Measurements from ENCODE around the gene AGPAT3. TPM values are rescaled to one million over a fixed set of nuclear protein-coding genes. Genes with fewer than 3 reads are reported as not detected.

AGPAT3 gene
- total and polyA plus RNA-seq, 7 experiments from 2014 or later = 11.4 to 121 (median 62.5) TPM

GRCh38 chr21:43993420-43993934 lies 128.5 kb downstream of the AGPAT3 start:
- Histone ChIP-seq H3K27ac (ENCODE audit: low read depth, low read length) (no peak overlapping the region), H3K27me3 (ENCODE audit: control insufficient read depth in 2 of 2, insufficient read depth in 2 of 2, low read length in 2 of 2) (no peaks in the 10 kb centered on the region), H3K36me3 (ENCODE audit: control insufficient read depth in 2 of 3, insufficient read depth in 3 of 3, low read length in 3 of 3) (no peaks in the 10 kb centered on the region), H3K4me3 (ENCODE audit: low read length) (no peak overlapping the region), H3K4me1 (ENCODE audit: control insufficient read depth in 2 of 2, insufficient read depth in 2 of 2, low read length in 2 of 2) (no peaks in the 10 kb centered on the region), H3K9me3 (ENCODE audit: control insufficient read depth in 2 of 3, low read length in 3 of 3) (no peaks in the 10 kb centered on the region)
- Mint-ChIP-seq H3K4me1 (no peaks in the 10 kb centered on the region), H3K9me3 (no peaks in the 10 kb centered on the region), H3K4me3 (no peak overlapping the region), H3K36me3 (no peaks in the 10 kb centered on the region), H3K27ac (no peak overlapping the region), H3K27me3 (peaks cover 0 to 12% (median 0%) of the 10 kb centered on the region in 5 donors)
- ChIA-PET CTCF (no interaction called here), POLR2A (no interaction called here)
- no peak for ATAC-seq
- DNase-seq = no peak
- intact Hi-C loops (cut with micrococcal nuclease) = no loop called here

DNA sequence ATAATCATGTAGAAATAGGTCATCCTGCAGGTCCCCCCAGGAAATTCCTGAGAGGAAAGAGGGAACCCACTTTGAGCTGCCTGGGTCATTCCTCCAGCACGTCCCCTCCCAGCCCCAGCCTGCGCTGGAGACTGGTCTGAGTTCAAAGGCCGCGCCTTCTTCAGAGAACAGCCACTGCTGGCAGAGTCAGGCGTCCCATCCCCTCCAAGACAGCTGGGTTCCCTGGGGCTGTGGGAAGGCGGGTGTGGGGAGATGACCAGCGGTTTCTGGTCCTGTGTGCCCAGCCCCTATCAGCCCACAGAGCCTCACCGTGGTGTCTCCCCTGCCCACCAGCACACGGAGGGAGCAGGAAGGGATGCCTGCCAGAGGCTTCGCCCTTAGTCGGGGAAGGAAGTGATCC lies 129.1 kb downstream of the AGPAT3 start:
- no peak for DNase-seq
- no peak for ATAC-seq
- Mint-ChIP-seq H3K9me3 (no peaks in the 10 kb centered on the region), H3K4me3 (no peak overlapping the region), H3K36me3 (no peaks in the 10 kb centered on the region), H3K27me3 (peaks cover 0 to 14% (median 0%) of the 10 kb centered on the region in 5 donors), H3K4me1 (no peaks in the 10 kb centered on the region), H3K27ac (no peak overlapping the region)
- no peaks in the 10 kb centered on the region for H3K9me3 ChIP-seq (ENCODE audit: control insufficient read depth in 2 of 3, low read length in 3 of 3)
- H3K27me3 ChIP-seq (ENCODE audit: control insufficient read depth in 2 of 2, insufficient read depth in 2 of 2, low read length in 2 of 2) = no peaks in the 10 kb centered on the region
- no peaks in the 10 kb centered on the region for H3K4me1 ChIP-seq (ENCODE audit: control insufficient read depth in 2 of 2, insufficient read depth in 2 of 2, low read length in 2 of 2)
- H3K4me3 ChIP-seq (ENCODE audit: low read length) = no peak overlapping the region
- POLR2A ChIA-PET = no interaction called here
- CTCF ChIA-PET = no interaction called here
- no peaks in the 10 kb centered on the region for H3K36me3 ChIP-seq (ENCODE audit: control insufficient read depth in 2 of 3, insufficient read depth in 3 of 3, low read length in 3 of 3)
- no peak overlapping the region for H3K27ac ChIP-seq (ENCODE audit: low read depth, low read length)
- intact Hi-C loops (cut with micrococcal nuclease) = no loop called here

DNA sequence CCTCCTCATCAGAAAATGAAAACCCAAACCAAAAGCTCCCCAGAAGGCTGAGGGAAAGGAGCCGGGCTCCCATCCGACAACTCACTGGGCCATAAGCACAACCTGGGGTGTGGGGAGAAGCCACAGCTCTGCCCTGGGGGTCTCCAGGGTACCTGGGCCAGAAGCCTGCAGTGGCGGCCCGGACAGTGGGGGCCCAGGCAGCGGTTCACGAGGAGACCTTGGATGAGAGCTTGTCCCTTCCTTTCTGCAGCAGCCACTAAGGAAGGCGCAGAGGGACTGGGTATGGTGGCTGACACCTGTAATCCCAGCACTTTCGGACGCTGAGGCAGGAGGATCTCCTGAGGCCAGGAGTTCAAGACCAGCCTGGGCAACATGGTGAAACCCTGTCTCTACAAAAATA lies 129.6 kb downstream of the AGPAT3 start:
- no peak overlapping the region for H3K4me3 Mint-ChIP-seq
- intact Hi-C loops (cut with micrococcal nuclease) = no loop called here
- POLR2A ChIA-PET = no interaction called here
- no peaks in the 10 kb centered on the region for H3K9me3 Mint-ChIP-seq
- Histone ChIP-seq H3K9me3 (ENCODE audit: control insufficient read depth in 2 of 3, low read length in 3 of 3) (no peaks in the 10 kb centered on the region), H3K27me3 (ENCODE audit: control insufficient read depth in 2 of 2, insufficient read depth in 2 of 2, low read length in 2 of 2) (no peaks in the 10 kb centered on the region), H3K27ac (ENCODE audit: low read depth, low read length) (no peak overlapping the region), H3K4me1 (ENCODE audit: control insufficient read depth in 2 of 2, insufficient read depth in 2 of 2, low read length in 2 of 2) (no peaks in the 10 kb centered on the region), H3K36me3 (ENCODE audit: control insufficient read depth in 2 of 3, insufficient read depth in 3 of 3, low read length in 3 of 3) (no peaks in the 10 kb centered on the region), H3K4me3 (ENCODE audit: low read length) (no peak overlapping the region)
- H3K36me3 Mint-ChIP-seq = no peaks in the 10 kb centered on the region
- CTCF ChIA-PET = no interaction called here
- H3K27me3 Mint-ChIP-seq = peaks cover 0 to 15% (median 0%) of the 10 kb centered on the region in 5 donors
- DNase-seq (no peak), ATAC-seq (no peak)
- no peak overlapping the region for H3K27ac Mint-ChIP-seq
- no peaks in the 10 kb centered on the region for H3K4me1 Mint-ChIP-seq

GRCh38 chr21:43995521-43996105 lies 130.6 kb downstream of the AGPAT3 start:
- Histone ChIP-seq H3K4me1 (ENCODE audit: control insufficient read depth in 2 of 2, insufficient read depth in 2 of 2, low read length in 2 of 2) (no peaks in the 10 kb centered on the region), H3K9me3 (ENCODE audit: control insufficient read depth in 2 of 3, low read length in 3 of 3) (no peaks in the 10 kb centered on the region), H3K27me3 (ENCODE audit: control insufficient read depth in 2 of 2, insufficient read depth in 2 of 2, low read length in 2 of 2) (no peaks in the 10 kb centered on the region), H3K4me3 (ENCODE audit: low read length) (no peak overlapping the region), H3K36me3 (ENCODE audit: control insufficient read depth in 2 of 3, insufficient read depth in 3 of 3, low read length in 3 of 3) (no peaks in the 10 kb centered on the region), H3K27ac (ENCODE audit: low read depth, low read length) (no peak overlapping the region)
- Mint-ChIP-seq H3K36me3 (no peaks in the 10 kb centered on the region), H3K4me1 (no peaks in the 10 kb centered on the region), H3K27me3 (peaks cover 0 to 20% (median 0%) of the 10 kb centered on the region in 5 donors), H3K27ac (no peak overlapping the region), H3K9me3 (no peaks in the 10 kb centered on the region), H3K4me3 (no peak overlapping the region)
- ATAC-seq (no peak), DNase-seq (no peak)
- ChIA-PET CTCF (no interaction called here), POLR2A (no interaction called here)
- intact Hi-C loops (cut with micrococcal nuclease) = no loop called here

DNA sequence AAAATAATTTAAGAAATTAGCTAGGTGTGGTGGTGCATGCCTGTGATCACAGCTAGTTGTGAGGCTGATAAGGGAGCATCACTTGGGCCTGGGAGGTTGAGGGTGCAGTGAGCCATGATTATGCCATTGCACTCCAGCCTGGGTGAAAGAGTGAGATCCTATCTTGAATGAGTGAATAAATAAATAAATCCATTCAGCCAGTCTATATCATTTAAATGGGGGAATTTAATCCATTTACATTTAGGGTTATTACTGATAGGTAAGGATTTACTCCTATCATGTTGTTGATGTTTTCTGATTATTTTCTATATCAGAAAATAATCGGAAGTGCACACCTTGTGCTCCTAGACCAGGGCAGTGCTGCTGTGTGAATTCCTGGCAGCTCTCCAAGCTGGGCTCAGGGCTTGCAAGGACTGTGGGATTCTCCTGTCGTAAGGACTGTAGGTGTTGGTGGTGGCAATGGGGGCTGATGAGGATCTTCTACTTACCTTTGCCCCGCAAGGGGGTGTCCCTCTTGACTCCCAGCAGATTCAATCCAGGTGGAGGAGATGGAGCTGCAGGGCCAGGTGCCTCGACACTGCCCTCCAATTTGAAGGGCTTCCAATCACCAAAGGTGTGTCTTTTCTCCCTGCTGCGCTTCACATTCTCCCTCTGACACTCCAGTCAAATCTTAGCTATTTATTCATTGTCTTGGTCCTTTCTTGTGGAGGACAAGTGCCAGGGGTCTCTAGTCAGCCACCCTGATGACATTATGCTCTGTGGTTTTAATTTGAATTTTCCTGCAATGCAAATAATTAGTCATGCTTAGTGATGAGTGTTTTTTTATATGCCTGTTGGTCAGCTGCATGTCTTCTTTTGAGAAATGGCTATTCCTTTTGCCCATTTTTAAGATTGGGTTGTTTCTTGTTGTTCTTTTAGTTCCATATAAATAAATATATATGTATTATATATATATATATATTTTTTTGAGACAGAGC lies 133.0 kb downstream of the AGPAT3 start:
- Histone ChIP-seq H3K4me1 (ENCODE audit: control insufficient read depth in 2 of 2, insufficient read depth in 2 of 2, low read length in 2 of 2) (no peaks in the 10 kb centered on the region), H3K27ac (ENCODE audit: low read depth, low read length) (no peak overlapping the region), H3K27me3 (ENCODE audit: control insufficient read depth in 2 of 2, insufficient read depth in 2 of 2, low read length in 2 of 2) (no peaks in the 10 kb centered on the region), H3K36me3 (ENCODE audit: control insufficient read depth in 2 of 3, insufficient read depth in 3 of 3, low read length in 3 of 3) (no peaks in the 10 kb centered on the region), H3K4me3 (ENCODE audit: low read length) (no peak overlapping the region), H3K9me3 (ENCODE audit: control insufficient read depth in 2 of 3, low read length in 3 of 3) (no peaks in the 10 kb centered on the region)
- Mint-ChIP-seq H3K27me3 (peaks cover 0 to 20% (median 0%) of the 10 kb centered on the region in 5 donors), H3K4me3 (no peak overlapping the region), H3K9me3 (no peaks in the 10 kb centered on the region), H3K36me3 (no peaks in the 10 kb centered on the region), H3K27ac (no peak overlapping the region), H3K4me1 (no peaks in the 10 kb centered on the region)
- ChIA-PET CTCF (interaction anchor here (0.5 to 0.6 kb wide), 2 partner anchors 40 to 390 kb away, joined by 4 read pairs; no protein-coding TSS in a partner anchor), POLR2A (interaction anchor here (0.6 kb wide), 1 partner anchor 878 kb away, joined by 3 read pairs; no protein-coding TSS in a partner anchor)
- DNase-seq = no peak
- intact Hi-C loops (cut with micrococcal nuclease) = no loop called here
- no peak for ATAC-seq

- no peak for ATAC-seq
- POLR2A ChIA-PET = no interaction called here
- CTCF ChIA-PET = no interaction called here
- peaks cover 0 to 20% (median 0%) of the 10 kb centered on the region in 5 donors for H3K27me3 Mint-ChIP-seq
- H3K36me3 Mint-ChIP-seq = no peaks in the 10 kb centered on the region
- Histone ChIP-seq H3K36me3 (ENCODE audit: control insufficient read depth in 2 of 3, insufficient read depth in 3 of 3, low read length in 3 of 3) (no peaks in the 10 kb centered on the region), H3K27ac (ENCODE audit: low read depth, low read length) (no peak overlapping the region), H3K27me3 (ENCODE audit: control insufficient read depth in 2 of 2, insufficient read depth in 2 of 2, low read length in 2 of 2) (no peaks in the 10 kb centered on the region), H3K9me3 (ENCODE audit: control insufficient read depth in 2 of 3, low read length in 3 of 3) (no peaks in the 10 kb centered on the region), H3K4me3 (ENCODE audit: low read length) (no peak overlapping the region), H3K4me1 (ENCODE audit: control insufficient read depth in 2 of 2, insufficient read depth in 2 of 2, low read length in 2 of 2) (no peaks in the 10 kb centered on the region)
- no peak for DNase-seq
- H3K9me3 Mint-ChIP-seq = no peaks in the 10 kb centered on the region
- H3K27ac Mint-ChIP-seq = no peak overlapping the region
- no peaks in the 10 kb centered on the region for H3K4me1 Mint-ChIP-seq
- no peak overlapping the region for H3K4me3 Mint-ChIP-seq
- intact Hi-C loops (cut with micrococcal nuclease) = no loop called here
These were observed 135.3 kb downstream of the AGPAT3 start for GRCh38 chr21:44000360-44000759.
